Hematopoietic multipotent progenitor cell treated with erythropoietin and hydrocortisone succinate and interleukin-3 and kit ligand, for 17 days (in vitro differentiated cells): ENCODE results near the gene MARCHF10.
"Not testable (repeated sequence)": the region's sequence is repeated elsewhere in the genome, so short reads cannot be mapped to it uniquely, and the experiment has no call there.

ENCODE experiments used
- DNase-seq: peaks from one replicate; pipeline ENCODE4 v3.0.0-alpha.2; 2015; ENCODE audit warnings: low spot score

MARCHF10 gene

GRCh38 chr17:62786646-62787045 lies 21.5 kb downstream of the MARCHF10 start:
- no peak for DNase-seq

GRCh38 chr17:62785983-62786382 lies 22.1 kb downstream of the MARCHF10 start:
- DNase-seq: not testable (repeated sequence)

GRCh38 chr17:62782730-62783270 lies 25.3 kb downstream of the MARCHF10 start:
- DNase-seq: no peak

- no peak for DNase-seq
Measured at GRCh38 chr17:62781831-62782251, 26.3 kb downstream of the MARCHF10 start.

GRCh38 chr17:62781356-62781755 lies 26.8 kb downstream of the MARCHF10 start:
- no peak for DNase-seq

- DNase-seq: no peak
Measured at GRCh38 chr17:62780951-62781350, 27.2 kb downstream of the MARCHF10 start.

GRCh38 chr17:62780269-62780668 lies 27.8 kb downstream of the MARCHF10 start:
- DNase-seq: no peak

- no peak for DNase-seq
Measured at GRCh38 chr17:62778990-62779681, 29.0 kb downstream of the MARCHF10 start.

GRCh38 chr17:62775876-62776275 lies 32.2 kb downstream of the MARCHF10 start:
- DNase-seq: no peak

GRCh38 chr17:62774338-62774737 lies 33.8 kb downstream of the MARCHF10 start:
- DNase-seq: no peak

GRCh38 chr17:62767997-62768396 lies 40.1 kb downstream of the MARCHF10 start:
- no peak for DNase-seq

- no peak for DNase-seq
Measured at GRCh38 chr17:62765351-62765750, 42.8 kb downstream of the MARCHF10 start.

GRCh38 chr17:62763891-62764600 lies 44.1 kb downstream of the MARCHF10 start:
- no peak for DNase-seq

- DNase-seq: no peak
Measured at GRCh38 chr17:62761884-62762283, 46.2 kb downstream of the MARCHF10 start.

- no peak for DNase-seq
Measured at GRCh38 chr17:62760945-62761267, 47.2 kb downstream of the MARCHF10 start.

- DNase-seq: no peak
Measured at GRCh38 chr17:62760059-62760944, 47.8 kb downstream of the MARCHF10 start.

GRCh38 chr17:62757500-62757951 lies 50.6 kb downstream of the MARCHF10 start:
- no peak for DNase-seq

- no peak for DNase-seq
Measured at GRCh38 chr17:62756198-62756597, 51.9 kb downstream of the MARCHF10 start.

GRCh38 chr17:62755141-62755851 lies 52.8 kb downstream of the MARCHF10 start:
- DNase-seq: no peak

- no peak for DNase-seq
Measured at GRCh38 chr17:62754631-62755030, 53.5 kb downstream of the MARCHF10 start.

- DNase-seq: no peak
Measured at GRCh38 chr17:62753562-62753961, 54.6 kb downstream of the MARCHF10 start.
